NCI-H1694 (cell line): ENCODE measurements around the gene PHPT1.
"Not testable (repeated sequence)": the region's sequence is repeated elsewhere in the genome, so short reads cannot be mapped to it uniquely, and the experiment has no call there.

Experiments
- DNase-seq: peaks from one replicate; lab custom pipeline; 2025; lab: John Stamatoyannopoulos, UW

PHPT1 gene

DNA sequence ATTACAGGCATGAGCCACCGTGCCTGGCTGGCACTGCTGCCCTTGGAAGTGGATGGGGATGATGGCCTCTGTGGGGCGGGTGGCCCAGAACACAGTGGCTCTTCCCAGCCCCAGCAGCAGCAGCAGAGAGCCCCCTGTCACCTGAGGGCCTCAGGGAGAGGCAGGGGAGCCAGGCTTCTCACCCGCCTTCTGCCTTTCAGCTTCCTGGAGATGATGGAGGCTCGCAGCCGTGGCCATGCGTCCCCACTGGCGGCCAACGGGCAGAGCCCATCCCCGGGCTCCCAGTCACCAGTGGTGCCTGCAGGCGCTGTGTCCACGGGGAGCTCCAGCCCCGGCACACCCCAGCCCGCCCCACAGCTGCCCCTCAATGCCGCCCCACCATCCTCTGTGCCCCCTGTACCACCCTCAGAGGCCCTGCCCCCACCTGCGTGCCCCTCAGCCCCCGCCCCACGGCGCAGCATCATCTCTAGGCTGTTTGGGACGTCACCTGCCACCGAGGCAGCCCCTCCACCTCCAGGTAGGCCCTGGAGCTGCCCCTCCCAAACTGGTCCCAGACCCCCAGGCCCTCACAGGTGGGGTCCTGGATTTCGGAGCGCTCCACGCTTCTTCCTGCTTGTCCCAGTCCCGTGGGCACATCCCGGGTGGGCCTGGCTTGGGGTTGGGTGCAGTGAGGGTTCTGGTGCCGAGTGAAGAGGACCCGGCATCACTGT lies 11.9 kb upstream of the PHPT1 start:
- DNase-seq, result no peak

DNA sequence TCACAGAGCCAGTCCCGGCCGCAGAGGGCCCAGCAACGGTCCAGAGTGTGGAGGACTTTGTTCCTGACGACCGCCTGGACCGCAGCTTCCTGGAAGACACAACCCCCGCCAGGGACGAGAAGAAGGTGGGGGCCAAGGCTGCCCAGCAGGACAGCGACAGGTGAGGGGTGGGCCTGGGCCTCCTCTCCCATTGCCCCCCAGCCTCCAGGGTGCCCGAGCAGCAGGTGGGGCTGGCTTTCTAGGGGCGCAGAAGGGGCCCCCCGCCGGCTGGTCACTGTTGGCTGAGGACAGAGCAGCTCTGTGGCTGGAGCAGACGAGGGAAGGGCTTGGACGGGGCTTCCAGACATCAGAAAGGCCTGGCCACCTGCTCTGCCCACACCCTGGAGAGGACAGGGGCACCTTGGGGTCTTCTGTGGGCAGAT lies 11.3 kb upstream of the PHPT1 start:
- not testable (repeated sequence) for DNase-seq

DNA sequence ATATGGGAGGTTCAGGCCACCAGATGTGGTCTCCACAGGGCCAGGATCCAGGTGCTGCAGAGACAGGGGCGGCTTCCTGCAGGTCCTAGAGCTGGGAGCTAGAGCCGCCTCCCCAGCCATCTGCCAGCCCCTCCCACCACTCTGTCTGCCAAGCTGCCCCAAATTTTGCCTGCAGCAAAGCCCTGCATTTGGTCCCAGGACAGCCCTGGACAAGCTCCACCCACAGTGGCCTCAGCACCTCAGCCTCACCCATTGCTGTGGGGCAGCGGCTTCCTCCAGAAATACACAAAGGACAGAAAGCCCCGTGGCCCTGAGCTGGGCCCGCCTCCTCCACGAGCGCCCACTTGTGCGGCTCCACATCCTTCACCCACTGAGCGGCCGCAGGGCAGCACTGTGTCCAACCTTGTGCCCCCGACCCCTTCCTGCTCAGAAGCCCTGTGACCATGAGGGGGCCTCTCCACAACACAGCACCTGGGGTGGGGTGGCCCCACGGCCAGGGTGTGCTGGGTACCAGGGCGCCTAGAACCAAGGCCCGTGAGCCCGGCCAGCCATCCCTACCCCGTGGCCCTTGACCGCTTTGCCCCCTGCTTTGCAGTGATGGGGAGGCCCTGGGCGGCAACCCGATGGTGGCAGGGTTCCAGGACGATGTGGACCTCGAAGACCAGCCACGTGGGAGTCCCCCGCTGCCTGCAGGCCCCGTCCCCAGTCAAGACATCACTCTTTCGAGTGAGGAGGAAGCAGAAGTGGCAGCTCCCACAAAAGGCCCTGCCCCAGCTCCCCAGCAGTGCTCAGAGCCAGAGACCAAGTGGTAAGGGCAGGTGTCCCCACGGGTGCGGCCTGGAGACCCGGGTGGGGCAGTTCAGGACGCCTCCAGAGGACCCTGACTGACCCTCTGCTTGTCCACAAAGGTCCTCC lies 10.6 kb upstream of the PHPT1 start:
- DNase-seq, result no peak

DNA sequence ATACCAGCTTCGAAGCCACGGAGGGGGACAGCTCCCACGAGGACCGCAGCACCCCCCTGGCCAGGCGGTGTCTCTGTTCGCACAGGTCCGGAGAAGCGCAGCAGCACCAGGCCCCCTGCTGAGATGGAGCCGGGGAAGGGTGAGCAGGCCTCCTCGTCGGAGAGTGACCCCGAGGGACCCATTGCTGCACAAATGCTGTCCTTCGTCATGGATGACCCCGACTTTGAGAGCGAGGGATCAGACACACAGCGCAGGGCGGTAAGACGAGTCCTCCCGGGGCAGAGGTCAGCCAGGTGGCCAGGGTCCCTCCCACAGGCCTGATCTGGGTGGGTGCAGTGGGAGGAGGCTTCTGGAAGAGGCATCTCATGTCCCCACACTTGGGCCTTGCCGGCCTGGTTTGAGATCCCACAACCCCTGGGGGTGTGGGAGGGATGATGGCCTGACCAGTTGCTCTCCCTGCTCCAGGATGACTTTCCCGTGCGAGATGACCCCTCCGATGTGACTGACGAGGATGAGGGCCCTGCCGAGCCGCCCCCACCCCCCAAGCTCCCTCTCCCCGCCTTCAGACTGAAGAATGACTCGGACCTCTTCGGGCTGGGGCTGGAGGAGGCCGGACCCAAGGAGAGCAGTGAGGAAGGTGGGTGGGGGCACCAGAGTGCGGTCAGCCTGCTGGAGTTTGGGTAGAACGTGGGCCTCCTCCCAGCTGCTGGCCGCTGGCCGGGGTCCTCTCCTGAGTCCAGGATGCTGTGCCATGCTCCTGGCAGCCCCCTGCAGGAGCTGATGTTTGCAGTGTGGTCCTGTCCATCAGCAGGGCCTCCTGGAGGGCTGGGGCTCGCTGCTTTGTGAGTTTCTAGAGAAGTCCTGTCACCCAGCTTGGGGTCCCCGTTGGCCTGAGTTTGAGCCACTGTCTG lies 9.7 kb upstream of the PHPT1 start:
- DNase-seq, result no peak

DNA sequence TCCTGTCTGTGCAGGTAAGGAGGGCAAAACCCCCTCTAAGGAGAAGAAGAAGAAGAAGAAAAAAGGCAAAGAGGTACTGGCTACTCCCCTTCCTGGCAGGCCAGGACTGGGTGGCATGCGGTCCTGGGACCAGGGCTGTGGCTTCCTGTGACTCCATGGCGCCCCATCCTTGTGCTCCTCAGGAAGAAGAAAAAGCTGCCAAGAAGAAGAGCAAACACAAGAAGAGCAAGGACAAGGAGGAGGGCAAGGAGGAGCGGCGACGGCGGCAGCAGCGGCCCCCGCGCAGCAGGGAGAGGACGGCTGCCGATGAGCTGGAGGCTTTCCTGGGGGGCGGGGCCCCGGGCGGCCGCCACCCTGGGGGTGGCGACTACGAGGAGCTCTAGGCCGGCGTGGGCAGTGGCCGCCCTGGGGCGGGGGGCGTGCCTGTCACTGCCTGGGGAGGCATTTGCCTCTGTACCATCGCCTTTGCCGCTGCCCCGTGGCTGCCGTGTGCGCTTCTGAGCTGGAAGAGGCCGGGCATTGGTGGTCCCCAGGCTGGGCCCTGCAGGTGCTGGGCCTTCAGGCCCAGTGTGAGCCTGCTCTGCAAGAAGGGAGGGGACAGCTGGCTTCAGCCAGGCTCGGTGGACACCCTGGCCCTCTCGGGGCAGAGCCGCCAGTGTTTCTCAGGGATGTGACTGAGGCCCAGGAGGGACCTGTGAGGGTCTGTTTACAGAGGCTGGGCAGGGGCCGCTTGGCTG lies 8.9 kb upstream of the PHPT1 start:
- DNase-seq, result no peak

DNA sequence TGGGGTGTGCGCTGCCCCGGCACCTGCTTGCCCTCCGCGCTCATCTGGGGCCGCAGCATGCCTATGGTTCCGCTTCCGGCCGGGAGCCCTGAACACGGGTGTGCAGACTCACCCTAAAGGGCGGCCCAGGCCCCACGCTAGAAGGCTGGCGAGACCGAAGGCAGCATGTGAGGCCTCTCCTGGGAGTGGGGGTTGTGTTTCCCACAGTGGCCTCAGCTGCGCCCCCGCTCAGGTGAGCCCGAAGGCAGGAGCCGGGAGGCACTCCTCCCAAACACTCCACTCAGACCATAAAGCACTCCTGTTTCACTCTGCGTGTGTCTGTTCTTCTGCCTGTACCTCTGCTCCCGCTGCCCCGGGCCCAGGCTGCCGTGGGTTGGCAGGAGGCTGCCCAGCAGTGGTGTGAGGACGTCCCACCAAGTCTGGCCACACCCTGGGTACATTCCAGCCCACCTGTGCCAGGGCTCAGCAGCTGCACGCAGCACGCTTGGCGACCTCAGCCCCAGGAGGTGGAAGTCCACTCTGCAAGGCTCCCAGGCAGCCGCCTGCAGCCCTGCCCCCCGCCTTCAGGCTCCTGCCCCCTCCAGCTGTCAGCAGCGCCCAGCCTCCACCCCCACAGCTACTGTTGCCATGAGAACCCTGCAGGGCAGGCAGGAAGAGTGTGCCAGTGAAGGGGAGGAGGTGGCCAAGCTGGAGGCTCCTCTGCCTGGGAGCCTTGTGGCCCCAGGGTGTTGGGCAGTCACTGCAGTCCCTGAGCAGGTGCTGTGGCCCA lies 8.1 kb upstream of the PHPT1 start:
- DNase-seq, result peak; percentile 68

DNA sequence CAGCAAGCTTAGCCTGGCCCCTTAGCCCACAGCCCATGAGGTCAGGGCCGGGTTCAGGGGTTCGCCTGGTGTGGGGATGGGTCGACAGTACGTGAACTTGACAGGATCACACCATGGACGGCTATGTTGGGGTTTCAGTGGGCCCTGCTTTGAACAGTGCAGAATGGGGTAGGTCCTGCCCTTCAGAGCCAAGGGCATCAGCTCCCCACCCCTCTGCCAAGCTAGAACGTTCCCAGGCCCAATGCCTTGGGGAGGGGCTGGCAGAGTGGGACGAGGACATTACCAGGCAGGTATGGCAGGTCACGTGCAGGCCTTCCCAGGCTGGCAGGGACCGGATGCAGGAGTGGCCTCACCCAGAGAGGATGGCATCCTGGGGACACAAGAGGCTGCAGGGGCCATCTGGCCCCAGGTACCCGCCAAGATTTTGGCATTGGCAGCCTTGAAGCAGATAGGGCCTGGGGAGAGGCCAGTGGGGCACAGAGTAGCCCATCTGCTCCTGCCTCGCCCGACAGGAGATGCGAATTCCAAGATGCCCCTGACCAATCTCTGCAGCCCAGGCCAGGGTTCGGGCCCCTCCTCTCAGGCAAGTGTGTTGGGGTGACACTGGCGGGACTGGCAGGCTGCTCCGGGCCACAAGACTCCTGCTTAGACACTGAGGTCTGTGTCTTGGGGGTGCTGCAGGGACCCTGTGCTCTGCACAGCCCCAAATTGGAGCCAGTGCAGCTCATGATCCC lies 7.4 kb upstream of the PHPT1 start:
- not testable (repeated sequence) for DNase-seq

DNA sequence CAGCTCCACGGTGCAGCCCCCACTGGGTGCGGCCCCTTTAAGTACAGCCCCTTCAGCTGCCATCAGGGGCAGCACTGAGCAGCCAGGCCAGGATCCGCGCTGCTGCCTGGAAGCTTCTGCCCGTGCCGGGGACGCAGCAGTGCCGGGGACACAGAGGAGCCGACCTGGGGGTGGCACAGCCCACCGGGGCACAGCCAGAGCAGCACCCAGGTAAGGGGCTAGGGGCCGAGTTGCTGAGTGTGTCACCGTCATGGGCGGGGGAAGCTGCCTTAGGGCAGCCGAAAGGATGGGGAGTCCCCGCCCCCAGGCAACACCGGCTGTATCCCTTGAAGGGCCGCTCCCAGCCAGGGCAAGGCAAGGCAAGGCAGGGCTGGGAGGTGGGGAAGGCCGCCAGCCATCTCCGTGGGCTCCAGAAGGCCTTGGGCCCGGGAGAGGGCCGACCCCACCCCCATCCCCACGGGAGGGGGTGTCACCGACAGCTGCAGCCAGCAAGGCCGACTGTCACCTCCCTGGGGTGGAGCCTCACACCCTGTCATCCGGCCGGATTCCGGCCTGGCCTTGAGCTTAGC lies 6.7 kb upstream of the PHPT1 start, which contains the start of gene AJM1:
Gene AJM1, plus strand, starts transcription at position 99 of the 569 bp plus-strand sequence. CDS start 1,937 bp downstream, outside the sequence.
- peak; percentile 57 for DNase-seq

DNA sequence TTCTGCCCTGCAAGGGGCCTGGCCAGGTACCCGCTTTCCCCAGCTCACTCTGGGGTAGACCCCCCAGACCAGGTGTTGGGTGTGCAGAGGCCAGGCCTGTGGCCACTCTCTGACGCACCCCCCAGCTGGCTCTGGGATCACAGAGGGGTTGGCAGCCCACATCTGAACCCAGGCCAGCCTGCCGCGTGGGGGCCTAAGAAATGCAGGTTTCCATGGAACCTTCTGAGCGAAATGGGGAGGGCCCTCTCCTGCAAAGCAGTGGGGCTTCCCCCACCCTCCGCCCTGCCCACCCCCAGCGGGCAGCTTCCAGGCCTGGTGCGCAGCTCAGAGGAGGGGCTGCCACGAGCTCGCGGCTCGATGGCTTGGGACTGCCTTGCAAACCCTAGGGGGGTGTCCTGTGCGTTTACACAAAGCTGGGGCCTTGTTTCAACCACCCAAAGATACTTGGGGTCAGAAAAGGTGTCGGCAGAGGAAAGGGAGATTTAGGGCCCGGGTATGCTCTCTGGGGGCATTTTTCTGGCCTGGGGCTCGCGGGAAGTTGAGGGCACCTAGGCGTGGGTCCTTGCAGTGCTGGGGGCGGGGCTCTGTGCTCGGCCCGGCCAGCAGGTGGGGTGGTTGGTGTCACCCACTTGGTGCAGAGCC lies 5.9 kb upstream of the PHPT1 start:
- not testable (repeated sequence) for DNase-seq

DNA sequence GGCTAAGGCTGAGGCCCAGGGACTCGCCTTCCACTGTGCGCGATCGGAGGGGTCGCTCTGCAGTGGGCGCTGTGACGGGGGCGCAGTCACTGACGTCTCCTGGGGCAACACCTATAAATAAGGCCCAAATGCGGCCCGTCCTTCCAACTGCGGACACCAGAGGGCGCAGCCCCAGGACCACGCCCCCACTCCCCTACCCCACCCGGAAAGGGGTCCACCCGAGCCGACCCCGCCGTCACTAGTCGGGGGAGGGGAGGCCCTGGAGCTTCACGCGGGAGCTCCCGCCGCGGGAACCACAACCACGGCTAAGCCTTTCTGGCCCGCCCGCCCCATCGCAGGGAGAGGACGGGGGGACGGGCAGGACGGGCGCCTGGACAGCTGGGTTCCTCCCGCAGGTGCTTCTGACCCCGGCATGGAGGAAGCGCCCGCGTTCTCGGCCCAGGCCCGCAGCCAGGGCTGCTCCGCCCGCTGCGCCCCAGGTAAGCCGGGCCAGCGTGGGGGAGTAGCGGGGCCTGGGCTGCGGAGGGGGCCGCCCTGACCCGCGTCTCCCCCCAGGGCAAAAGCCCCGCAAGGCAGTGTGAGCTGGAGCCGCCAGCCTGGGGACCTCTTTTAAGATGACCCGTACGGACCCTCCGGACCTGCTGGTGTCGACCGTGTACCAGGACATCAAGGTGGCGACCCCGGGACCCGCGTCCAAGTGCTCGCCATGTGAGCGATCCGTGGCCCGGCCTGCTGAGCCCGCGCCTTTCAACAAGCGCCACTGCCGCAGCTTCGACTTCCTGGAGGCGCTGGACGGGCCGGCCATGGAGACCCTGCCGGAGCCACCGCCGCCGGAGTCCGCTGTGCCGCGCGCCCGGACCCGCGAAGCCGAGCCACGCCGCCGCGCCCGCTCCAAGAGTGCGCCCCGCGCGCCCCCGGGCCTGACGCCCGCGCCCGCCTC lies 5.1 kb upstream of the PHPT1 start:
- DNase-seq, result not testable (repeated sequence)

DNA sequence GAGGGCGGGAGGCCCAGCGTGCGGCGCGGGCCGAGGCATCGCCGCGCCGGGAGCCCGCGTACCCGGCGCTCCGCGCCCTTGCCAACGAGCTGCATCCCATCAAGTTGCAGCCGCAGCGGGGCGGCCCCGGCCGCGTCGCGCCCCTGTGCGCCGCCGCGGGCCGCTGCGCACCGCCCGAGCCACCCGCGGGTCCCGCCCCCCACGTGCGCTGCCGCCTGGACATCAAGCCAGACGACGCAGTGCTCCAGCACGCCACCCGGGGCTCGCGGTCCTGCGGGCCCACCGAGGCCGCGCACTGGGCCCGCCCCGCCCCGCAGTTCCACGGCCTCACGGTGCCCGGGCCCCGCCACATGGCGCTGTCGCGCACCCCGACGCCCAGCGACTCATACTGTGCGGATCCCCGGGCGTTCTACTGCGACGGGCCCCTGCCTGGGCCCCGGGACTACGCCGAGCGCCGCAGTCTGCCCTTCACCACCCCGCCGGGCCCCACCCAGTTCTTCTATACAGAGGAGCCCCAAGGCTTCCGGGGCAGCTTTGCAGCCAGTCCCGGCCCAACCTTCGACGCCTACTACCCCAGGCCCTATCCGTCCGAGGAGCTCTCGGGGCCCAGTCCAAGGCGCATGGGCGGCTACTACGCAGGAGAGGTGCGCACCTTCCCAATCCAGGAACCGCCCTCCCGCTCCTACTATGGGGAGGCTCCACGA lies 4.3 kb upstream of the PHPT1 start:
- no peak for DNase-seq

DNA sequence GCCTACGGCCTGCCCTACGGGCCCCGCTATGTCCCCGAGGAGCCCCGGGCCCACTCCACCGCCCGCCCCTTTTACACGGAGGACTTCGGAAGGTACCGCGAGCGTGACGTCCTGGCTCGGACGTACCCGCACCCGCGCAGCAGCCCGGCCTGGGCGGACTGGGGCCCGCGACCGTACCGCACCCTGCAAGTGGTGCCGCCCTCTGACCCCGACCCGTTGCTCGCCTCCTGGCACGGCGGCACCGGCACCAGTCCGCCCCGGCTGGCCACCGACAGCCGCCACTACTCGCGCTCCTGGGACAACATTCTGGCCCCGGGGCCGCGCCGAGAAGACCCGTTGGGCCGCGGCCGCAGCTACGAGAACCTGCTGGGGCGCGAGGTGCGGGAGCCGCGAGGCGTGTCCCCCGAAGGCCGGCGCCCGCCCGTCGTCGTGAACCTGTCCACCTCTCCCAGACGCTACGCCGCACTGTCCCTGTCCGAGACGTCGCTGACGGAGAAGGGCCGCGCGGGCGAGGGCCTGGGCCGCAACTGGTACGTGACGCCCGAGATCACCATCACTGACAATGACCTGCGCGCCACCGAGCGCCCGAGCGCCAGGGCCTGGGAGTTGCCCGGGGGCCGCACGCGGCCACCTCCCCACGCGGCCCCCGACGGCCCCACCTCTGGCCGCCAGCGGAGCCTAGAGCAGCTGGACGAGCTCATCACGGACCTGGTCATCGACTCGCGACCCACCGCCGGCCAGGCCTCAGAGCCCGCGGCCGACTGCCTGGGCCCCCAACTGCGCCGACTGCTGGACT lies 3.5 kb upstream of the PHPT1 start:
- DNase-seq, result no peak

DNA sequence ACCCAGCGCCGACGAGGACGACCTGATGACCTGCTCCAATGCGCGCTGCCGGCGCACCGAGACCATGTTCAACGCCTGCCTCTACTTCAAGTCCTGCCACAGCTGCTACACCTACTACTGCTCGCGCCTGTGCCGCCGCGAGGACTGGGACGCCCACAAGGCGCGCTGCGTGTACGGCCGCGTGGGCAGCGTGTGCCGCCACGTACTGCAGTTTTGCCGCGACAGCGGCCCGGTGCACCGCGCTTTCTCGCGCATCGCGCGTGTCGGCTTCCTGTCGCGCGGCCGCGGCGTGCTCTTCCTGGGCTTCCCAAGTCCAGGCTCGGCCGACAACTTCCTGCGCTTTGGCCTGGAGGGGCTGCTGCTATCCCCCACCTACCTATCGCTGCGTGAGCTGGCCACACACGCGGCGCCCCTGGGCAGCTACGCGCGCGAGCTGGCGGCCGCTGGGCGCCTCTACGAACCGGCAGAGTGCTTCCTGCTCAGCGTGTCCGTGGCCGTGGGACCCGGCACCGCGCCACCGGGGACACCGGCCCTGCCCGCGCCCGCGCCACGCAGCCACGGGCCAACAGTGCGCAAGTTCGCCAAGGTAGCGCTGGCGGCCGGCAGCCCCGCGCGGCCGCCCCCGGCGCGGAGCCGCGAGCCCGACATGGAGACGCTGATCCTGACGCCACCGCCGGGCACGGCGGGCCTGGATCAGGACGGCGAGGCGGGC lies 2.7 kb upstream of the PHPT1 start:
- DNase-seq, result no peak

DNA sequence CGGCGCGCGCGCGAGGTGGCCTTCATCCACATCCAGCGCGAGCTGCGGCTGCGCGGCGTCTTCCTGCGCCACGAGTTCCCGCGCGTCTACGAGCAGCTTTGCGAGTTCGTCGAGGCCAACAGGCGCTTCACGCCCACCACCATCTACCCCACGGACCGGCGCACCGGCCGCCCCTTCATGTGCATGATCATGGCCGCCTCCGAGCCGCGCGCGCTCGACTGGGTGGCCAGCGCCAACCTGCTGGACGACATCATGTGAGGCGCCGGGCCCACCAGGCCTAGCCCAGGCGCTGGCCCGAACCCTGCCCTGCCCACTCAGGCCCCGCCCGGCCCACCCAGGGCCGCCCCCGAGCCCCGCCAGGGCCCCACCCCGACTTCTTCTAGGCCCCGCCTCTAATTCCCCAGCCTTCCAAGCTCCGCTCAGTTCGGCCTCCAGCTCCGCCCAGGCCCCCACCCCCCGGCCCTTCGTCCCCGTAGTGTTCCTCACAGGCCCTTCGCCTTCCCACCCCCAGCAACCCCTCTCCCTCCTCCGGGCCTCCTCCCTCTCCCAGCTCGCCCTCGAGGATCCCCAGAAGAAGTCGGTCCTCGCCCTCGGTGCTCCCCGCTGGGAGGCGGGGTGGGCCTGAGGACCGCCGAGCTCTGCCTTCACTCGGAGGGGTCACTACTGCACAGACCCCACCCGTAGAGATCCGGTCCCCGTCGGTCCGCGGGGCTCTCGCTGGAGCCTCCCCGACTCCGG lies 2.0 kb upstream of the PHPT1 start:
- no peak for DNase-seq

DNA sequence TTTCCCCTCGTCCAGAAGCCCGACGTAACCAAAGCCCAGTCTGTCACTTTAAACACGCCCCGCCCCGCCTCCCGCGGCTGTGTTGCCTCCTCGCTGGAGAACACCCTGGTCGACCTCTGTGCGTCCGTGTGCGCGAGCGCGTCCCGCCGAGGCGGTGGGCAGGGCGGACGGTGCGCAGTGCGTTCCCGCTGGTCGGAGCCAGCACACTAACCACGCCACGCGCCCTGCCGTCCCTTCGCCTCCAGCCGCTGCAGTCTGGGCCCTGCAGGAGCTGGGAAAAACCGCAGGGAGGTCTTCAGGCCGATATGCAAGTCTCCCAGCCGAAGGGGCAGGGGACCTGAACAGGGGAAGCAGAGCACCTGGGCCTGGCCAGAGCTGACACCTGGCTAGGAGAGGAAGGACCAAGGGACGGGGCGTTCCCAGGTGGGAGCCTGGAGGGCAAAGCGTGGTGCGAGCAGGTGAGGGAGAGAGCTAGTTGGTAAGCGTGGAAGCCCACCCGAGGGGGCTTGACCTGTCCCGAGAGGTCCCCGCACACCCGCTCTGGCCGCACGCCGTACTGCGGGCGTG lies 1.3 kb upstream of the PHPT1 start:
- DNase-seq, result peak; percentile 30
